ENCODE results near the gene MFSD11. TPM values are rescaled to one million over a fixed set of nuclear protein-coding genes. Genes with fewer than 3 reads are reported as not detected.
A peak's percentile ranks its signal among the peaks of the same experiment; 100 is the strongest.

The MFSD11 gene
- total and polyA plus RNA-seq, 2 of the 8 experiments (the other 6 are each of a cell fraction or from before 2014, with no cell fraction given): 17.7 to 19.8 TPM

- Histone ChIP-seq H4K8ac (ENCODE audit: extremely low read depth, insufficient read depth, low read length) (no peak overlapping the region), H2BK120ac (replicated peaks; ENCODE audit: low read depth, low read length) (no peak overlapping the region), H3K18ac (ENCODE audit: extremely low read depth, low read length) (no peak overlapping the region), H3K23ac (ENCODE audit: insufficient read length) (no peak overlapping the region), H4K5ac (ENCODE audit: insufficient read length, low read depth, low read length) (no peak overlapping the region), H3K79me1 (ENCODE audit: low read depth, low read length) (no peaks in the 10 kb centered on the region), H3K56ac (replicated peaks; ENCODE audit: insufficient read length, low read depth, low read length) (no peak overlapping the region), H3K23me2 (ENCODE audit: low read depth, low read length) (no peaks in the 10 kb centered on the region), H3K79me2 (ENCODE audit: control insufficient read depth in 1 of 2, insufficient read depth in 2 of 2, low read length in 2 of 2) (no peaks in the 10 kb centered on the region), H3K4me3 (ENCODE audit: extremely low read depth in 1 of 4, insufficient read depth in 2 of 4, low read depth in 3 of 4, low read length in 4 of 4) (no peak overlapping the region), H2BK12ac (ENCODE audit: low read depth, low read length) (no peak overlapping the region), H3K4ac (replicated peaks; ENCODE audit: insufficient read length, low read depth, low read length) (no peak overlapping the region), H3K14ac (ENCODE audit: insufficient read length) (no peak overlapping the region), H4K91ac (replicated peaks; ENCODE audit: insufficient read length, low read length) (no peak overlapping the region), H3K9me3 (ENCODE audit: insufficient read depth in 2 of 2, low read depth in 1 of 2, low read length in 1 of 2) (no peaks in the 10 kb centered on the region), H2BK15ac (ENCODE audit: low read length) (no peak overlapping the region), H3K27me3 (replicated peaks in 1 of 4; ENCODE audit: control insufficient read depth in 3 of 4, extremely low read depth in 1 of 4, insufficient read depth in 3 of 4, low read length in 3 of 4) (no peaks in the 10 kb centered on the region; a peak in 1 of 7 replicates), H2AK5ac (ENCODE audit: low read depth, low read length) (no peak overlapping the region), H3K27ac (ENCODE audit: low read depth, low read length) (no peak overlapping the region), H2BK5ac (ENCODE audit: low read depth, low read length) (no peak overlapping the region), H3K4me2 (ENCODE audit: insufficient read depth in 1 of 2, low read depth in 2 of 2, low read length in 2 of 2) (no peak overlapping the region), H2BK20ac (ENCODE audit: low read length) (peak overlapping the region; percentile 5; the same call in 1 of the 2 replicates), H3K4me1 (replicated peaks in 1 of 4; ENCODE audit: control insufficient read depth in 3 of 4, insufficient read depth in 4 of 4, low read length in 3 of 4) (peaks cover 0 to 9% (median 4%) of the 10 kb centered on the region in 4 experiments; a peak in 6 of 7 replicates), H4K20me1 (replicated peaks in 1 of 2; ENCODE audit: control insufficient read depth in 1 of 2, insufficient read depth in 2 of 2, low read length in 2 of 2) (no peaks in the 10 kb centered on the region), H3K9ac (replicated peaks in 1 of 4; ENCODE audit: extremely low read depth in 1 of 4, low read depth in 3 of 4, low read length in 3 of 4) (no peak overlapping the region), H3K36me3 (ENCODE audit: control insufficient read depth in 2 of 4, insufficient read depth in 4 of 4, low read length in 3 of 4) (no peaks in the 10 kb centered on the region), H2AFZ (ENCODE audit: low read length) (no peak overlapping the region)
- POLR2A ChIA-PET (ENCODE audit: partially characterized antibody): interaction anchor here (1.2 kb wide), 2 partner anchors 17 to 133 kb away, joined by 3 to 4 read pairs; no protein-coding TSS in a partner anchor
- DNase-seq (ENCODE audit: low read depth in 1 of 2, low spot score in 2 of 2) (no peak), FAIRE-seq (no peak)
- CTCF ChIA-PET (ENCODE audit: partially characterized antibody): interaction anchor here (0.6 to 13.1 kb wide), 6 partner anchors 10 to 134 kb away, joined by 3 to 155 read pairs (median 4); partner anchors contain the start of gene MXRA7
- 88% methylated on average over 14 of the region's 14 CpGs; no CpG with 5 or more reads in 1 of the 2 experiments for WGBS, 2 experiments (ENCODE audit: extremely low coverage in 1 of 2, insufficient coverage in 1 of 2, insufficient read length in 1 of 2, insufficient replicate concordance in 2 of 2, low coverage in 1 of 2, low lambda C conversion rate in 2 of 2, missing lambda C conversion rate in 1 of 2)
- TF ChIP-seq KDM1A (IDR thresholded peaks at IDR 0.05; ENCODE audit: borderline replicate concordance, low read length) (no peak), RXRA (IDR thresholded peaks at IDR 0.05; ENCODE audit: insufficient read depth, low read depth, low read length) (no peak), SRF (IDR thresholded peaks at IDR 0.05; ENCODE audit: low read depth, low read length) (no peak), SAP30 (IDR thresholded peaks at IDR 0.05; ENCODE audit: insufficient read depth, insufficient replicate concordance, low read length) (no peak)
Measured at GRCh38 chr17:76691379-76692191, 46.3 kb upstream of the MFSD11 start.
